Karpas-422 (cell line): ENCODE measurements around the gene OAS3. TPM values are rescaled to one million over a fixed set of nuclear protein-coding genes. Genes with fewer than 3 reads are reported as not detected.
A peak's percentile ranks its signal among the peaks of the same experiment; 100 is the strongest.

Experiments
- DNase-seq: peaks from one replicate; pipeline ENCODE4 v3.0.0-alpha.2; 2015
- H2AFZ ChIP-seq: fragments of 200-600 bp; sonication (generic); 2 replicates; pipeline ENCODE4 v1.6.1; 2014; ENCODE audit warnings: antibody characterized with exemption, low read length, mixed read lengths
- H3K27ac ChIP-seq: fragments of 200-600 bp; sonication (generic); 2 replicates; pipeline ENCODE4 v1.5.1; 2014; ENCODE audit warnings: mild to moderate bottlenecking, low read length, moderate library complexity
- H3K27me3 ChIP-seq: fragments of 200-600 bp; sonication (generic); 2 replicates; pipeline ENCODE4 v1.6.1; 2014; ENCODE audit warnings: low read length, mixed read lengths
- H3K36me3 ChIP-seq: fragments of 200-600 bp; sonication (generic); 2 replicates; pipeline ENCODE4 v1.6.1; 2014; ENCODE audit warnings: low read length, mixed read lengths; ENCODE audit not compliant: insufficient read depth
- H3K4me1 ChIP-seq: fragments of 200-600 bp; sonication (generic); 2 replicates; pipeline ENCODE4 v1.6.1; 2014; ENCODE audit warnings: mild to moderate bottlenecking, low read length, mixed read lengths
- H3K4me2 ChIP-seq: fragments of 200-600 bp; sonication (generic); 2 replicates; pipeline ENCODE4 v1.6.1; 2014; ENCODE audit warnings: low read length, low read depth, mild to moderate bottlenecking; ENCODE audit not compliant: poor library complexity, severe bottlenecking
- H3K4me3 ChIP-seq: fragments of 200-600 bp; sonication (generic); 2 replicates; pipeline ENCODE4 v1.5.1; 2014; ENCODE audit warnings: mild to moderate bottlenecking, antibody characterized with exemption, low read length, mixed read lengths
- H3K79me2 ChIP-seq: fragments of 200-600 bp; sonication (generic); 2 replicates; pipeline ENCODE4 v1.6.1; 2014; ENCODE audit warnings: mild to moderate bottlenecking, low read length, mixed read lengths
- H3K9ac ChIP-seq: fragments of 200-600 bp; sonication (generic); 2 replicates; pipeline ENCODE4 v1.6.0; 2014; ENCODE audit warnings: low read length
- H3K9me2 ChIP-seq: fragments of 200-600 bp; sonication (generic), shearing (Covaris generic); replicated peaks from 2 replicates; pipeline ENCODE4 v1.6.0; 2014; ENCODE audit warnings: mild to moderate bottlenecking, low read length, moderate library complexity; ENCODE audit not compliant: insufficient read depth
- H3K9me3 ChIP-seq: fragments of 300-700, 200-600 bp; sonication (generic); 2 replicates; pipeline ENCODE4 v1.6.1; 2014; ENCODE audit warnings: low read length, mixed read lengths
- H4K20me1 ChIP-seq: fragments of 200-600 bp; sonication (generic); 2 replicates; pipeline ENCODE4 v1.6.1; 2014; ENCODE audit warnings: mild to moderate bottlenecking, antibody characterized with exemption, low read length, low read depth; ENCODE audit not compliant: insufficient read depth
- total RNA-seq: library from RNA; depleted of rRNA; stranded (reverse); fragments of >200 nt; shearing (Covaris generic); gene quantifications from 2 replicates; pipeline ENCODE4 v1.2.3, GENCODE V29; 2014; ENCODE audit warnings: low replicate concordance; rRNA removed

Gene OAS3, protein sequence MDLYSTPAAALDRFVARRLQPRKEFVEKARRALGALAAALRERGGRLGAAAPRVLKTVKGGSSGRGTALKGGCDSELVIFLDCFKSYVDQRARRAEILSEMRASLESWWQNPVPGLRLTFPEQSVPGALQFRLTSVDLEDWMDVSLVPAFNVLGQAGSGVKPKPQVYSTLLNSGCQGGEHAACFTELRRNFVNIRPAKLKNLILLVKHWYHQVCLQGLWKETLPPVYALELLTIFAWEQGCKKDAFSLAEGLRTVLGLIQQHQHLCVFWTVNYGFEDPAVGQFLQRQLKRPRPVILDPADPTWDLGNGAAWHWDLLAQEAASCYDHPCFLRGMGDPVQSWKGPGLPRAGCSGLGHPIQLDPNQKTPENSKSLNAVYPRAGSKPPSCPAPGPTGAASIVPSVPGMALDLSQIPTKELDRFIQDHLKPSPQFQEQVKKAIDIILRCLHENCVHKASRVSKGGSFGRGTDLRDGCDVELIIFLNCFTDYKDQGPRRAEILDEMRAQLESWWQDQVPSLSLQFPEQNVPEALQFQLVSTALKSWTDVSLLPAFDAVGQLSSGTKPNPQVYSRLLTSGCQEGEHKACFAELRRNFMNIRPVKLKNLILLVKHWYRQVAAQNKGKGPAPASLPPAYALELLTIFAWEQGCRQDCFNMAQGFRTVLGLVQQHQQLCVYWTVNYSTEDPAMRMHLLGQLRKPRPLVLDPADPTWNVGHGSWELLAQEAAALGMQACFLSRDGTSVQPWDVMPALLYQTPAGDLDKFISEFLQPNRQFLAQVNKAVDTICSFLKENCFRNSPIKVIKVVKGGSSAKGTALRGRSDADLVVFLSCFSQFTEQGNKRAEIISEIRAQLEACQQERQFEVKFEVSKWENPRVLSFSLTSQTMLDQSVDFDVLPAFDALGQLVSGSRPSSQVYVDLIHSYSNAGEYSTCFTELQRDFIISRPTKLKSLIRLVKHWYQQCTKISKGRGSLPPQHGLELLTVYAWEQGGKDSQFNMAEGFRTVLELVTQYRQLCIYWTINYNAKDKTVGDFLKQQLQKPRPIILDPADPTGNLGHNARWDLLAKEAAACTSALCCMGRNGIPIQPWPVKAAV
- 6.3 and 7.9 TPM in 2 replicates for total RNA-seq

DNA sequence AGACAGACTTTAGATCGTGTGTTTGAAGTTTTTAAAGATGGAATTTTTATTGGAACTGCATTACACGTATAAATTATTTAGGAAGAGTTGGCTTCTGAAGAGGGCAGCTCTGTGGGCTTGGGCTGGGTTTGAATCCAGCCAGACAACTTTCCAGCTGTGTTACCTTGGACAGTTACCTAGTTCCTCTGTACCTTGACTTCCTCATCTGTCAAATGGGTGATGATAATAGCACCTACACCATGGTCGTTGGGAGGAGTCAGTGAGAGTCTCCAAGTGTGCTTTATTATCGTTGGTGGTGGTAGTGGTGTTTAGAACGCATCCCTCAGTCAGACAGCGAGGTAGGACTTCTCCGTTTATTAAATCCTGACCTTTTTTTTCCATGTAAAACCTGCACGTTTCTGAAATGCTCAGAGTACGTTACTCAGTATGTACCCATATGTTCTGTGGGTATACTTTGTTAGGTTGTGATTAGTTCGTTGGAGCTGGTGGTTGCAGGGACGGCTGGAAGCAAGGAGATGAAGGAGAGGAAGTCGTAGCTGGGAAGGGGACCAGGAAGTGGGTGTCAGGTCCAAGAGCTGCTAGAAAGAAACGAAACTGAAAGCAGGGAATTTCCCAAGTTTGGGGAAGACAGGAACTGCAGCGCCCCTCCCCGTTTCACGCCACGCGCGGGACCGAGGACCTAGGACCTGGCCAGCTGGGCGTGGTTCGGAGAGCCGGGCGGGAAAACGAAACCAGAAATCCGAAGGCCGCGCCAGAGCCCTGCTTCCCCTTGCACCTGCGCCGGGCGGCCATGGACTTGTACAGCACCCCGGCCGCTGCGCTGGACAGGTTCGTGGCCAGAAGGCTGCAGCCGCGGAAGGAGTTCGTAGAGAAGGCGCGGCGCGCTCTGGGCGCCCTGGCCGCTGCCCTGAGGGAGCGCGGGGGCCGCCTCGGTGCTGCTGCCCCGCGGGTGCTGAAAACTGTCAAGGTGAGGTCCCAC lies at the start of gene OAS3:
TSS of gene OAS3 (plus strand) at position 734 of the 979 bp plus-strand sequence. CDS start at position 791, 57 bp downstream.
- no peaks in the 10 kb centered on the region for H3K9me2 ChIP-seq
- H3K27me3 ChIP-seq, result no peaks in the 10 kb centered on the region
- H3K36me3 ChIP-seq, result no peaks in the 10 kb centered on the region
- H2AFZ ChIP-seq, result peak within 1 kb of the TSS; percentile 77
- H3K4me3 ChIP-seq, result peak within 1 kb of the TSS; percentile 70
- H3K4me1 ChIP-seq, result peaks cover 26% of the 10 kb centered on the region
- H3K27ac ChIP-seq, result peak within 1 kb of the TSS; percentile 72; the same call in 1 of the 2 replicates
- DNase-seq, result peak; percentile 59
- no peaks in the 10 kb centered on the region for H3K9me3 ChIP-seq
- H3K9ac ChIP-seq, result peak within 1 kb of the TSS; percentile 67
- peak within 1 kb of the TSS; percentile 97 for H3K4me2 ChIP-seq
- no peaks in the 10 kb centered on the region for H4K20me1 ChIP-seq
- H3K79me2 ChIP-seq, result no peaks in the 10 kb centered on the region

DNA sequence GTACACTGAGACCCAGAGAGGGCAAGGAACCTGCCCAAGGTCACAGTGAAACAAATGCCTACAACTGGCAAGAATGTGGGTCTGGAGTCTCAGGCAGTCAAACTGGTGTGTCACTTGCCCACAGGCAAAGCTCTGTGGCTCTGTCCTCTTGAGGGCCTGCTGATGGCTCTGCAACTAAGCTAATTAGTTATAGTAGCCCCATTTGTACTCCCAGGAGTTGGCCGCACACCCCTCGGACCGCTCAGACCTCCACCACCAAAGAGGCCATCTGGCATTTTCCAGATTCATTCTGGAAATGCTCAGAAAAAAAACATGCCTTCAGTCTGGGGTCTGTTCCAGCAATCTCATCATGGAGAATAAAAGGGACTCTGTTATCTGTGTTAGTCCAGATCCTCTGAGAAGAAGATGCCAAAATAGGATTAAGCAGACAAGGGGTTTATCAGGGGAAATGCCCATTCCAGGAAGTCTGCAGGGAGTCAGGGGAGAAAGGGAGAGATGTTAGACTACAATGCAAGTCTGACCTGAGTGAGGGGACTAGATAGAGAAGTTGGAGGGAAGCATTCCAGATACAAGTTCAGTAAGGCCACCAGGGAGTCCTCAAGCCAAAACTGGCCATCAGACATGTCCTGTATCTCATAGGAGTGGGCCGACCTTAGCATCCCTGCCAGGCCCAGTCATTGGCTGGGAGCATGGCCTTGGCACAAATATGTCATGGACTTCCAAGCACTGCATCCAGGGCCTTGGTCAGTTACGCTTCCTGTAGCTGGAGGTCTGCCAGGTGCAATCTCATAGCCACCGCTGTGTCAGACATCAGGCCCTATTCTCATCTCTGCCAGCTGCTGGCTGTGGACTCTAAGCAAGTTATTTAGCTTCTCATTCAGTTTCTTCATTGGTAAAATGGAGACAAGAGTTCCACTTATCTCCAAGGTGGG lies 46.9 kb upstream of the OAS3 start:
- H3K27ac ChIP-seq, result no peak overlapping the region
- H4K20me1 ChIP-seq, result no peaks in the 10 kb centered on the region
- H3K9me3 ChIP-seq, result no peaks in the 10 kb centered on the region
- no peaks in the 10 kb centered on the region for H3K36me3 ChIP-seq
- H3K27me3 ChIP-seq, result no peaks in the 10 kb centered on the region
- H3K9ac ChIP-seq, result no peak overlapping the region
- DNase-seq, result no peak
- H2AFZ ChIP-seq, result no peak overlapping the region
- no peaks in the 10 kb centered on the region for H3K9me2 ChIP-seq
- H3K4me1 ChIP-seq, result no peaks in the 10 kb centered on the region
- H3K4me3 ChIP-seq, result no peak overlapping the region
- no peaks in the 10 kb centered on the region for H3K79me2 ChIP-seq
- H3K4me2 ChIP-seq, result no peak overlapping the region

DNA sequence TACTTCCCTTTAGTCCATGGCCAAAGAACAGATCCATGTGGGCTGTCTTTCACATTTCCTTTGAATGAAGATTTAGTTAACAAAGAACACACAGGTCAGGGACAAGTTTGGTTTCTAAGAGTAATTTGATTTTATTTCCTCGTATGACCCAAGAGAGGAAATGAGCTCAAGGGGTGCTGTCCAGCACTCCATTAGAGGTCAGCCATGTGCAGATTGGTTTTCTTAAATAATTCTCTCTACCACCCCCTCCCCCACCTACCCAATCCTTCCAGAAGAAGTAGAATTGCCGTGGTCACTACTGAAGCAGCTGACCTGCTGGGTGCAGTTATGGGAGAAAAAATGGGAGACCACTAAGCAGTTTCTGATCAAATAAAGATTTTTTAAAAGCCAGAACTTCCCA lies 45.4 kb upstream of the OAS3 start:
- Histone ChIP-seq H3K4me3 (no peak overlapping the region), H3K9ac (no peak overlapping the region), H3K27ac (no peak overlapping the region), H3K4me1 (no peaks in the 10 kb centered on the region), H3K4me2 (no peak overlapping the region), H4K20me1 (no peaks in the 10 kb centered on the region), H3K79me2 (no peaks in the 10 kb centered on the region), H3K36me3 (no peaks in the 10 kb centered on the region), H3K27me3 (no peaks in the 10 kb centered on the region), H2AFZ (no peak overlapping the region), H3K9me2 (no peaks in the 10 kb centered on the region), H3K9me3 (no peaks in the 10 kb centered on the region)
- no peak for DNase-seq

DNA sequence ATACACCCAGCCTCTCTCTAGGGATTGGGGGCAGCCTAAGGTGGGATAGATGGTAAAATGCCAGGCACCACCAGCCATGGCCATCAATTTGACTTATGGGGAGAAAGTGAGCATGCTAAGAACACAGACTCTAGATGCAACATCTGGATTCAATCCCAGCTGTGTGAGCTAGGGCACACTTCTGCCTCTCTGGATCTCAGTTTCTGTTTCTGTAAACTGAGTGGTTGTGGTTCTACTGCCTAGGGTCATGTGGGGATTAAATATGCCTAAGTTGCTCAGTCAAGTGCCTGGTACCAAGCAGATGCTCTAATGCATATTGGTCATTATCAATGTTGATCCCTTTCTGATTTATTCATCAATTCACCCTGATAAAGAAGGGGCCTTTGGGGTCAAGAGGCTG lies 44.1 kb upstream of the OAS3 start:
- no peaks in the 10 kb centered on the region for H3K9me3 ChIP-seq
- H3K9me2 ChIP-seq, result no peaks in the 10 kb centered on the region
- H3K79me2 ChIP-seq, result no peaks in the 10 kb centered on the region
- no peaks in the 10 kb centered on the region for H3K36me3 ChIP-seq
- no peak overlapping the region for H3K27ac ChIP-seq
- DNase-seq, result no peak
- no peaks in the 10 kb centered on the region for H3K4me1 ChIP-seq
- H3K27me3 ChIP-seq, result no peaks in the 10 kb centered on the region
- no peak overlapping the region for H3K4me3 ChIP-seq
- no peak overlapping the region for H3K9ac ChIP-seq
- H3K4me2 ChIP-seq, result no peak overlapping the region
- no peaks in the 10 kb centered on the region for H4K20me1 ChIP-seq
- H2AFZ ChIP-seq, result no peak overlapping the region

DNA sequence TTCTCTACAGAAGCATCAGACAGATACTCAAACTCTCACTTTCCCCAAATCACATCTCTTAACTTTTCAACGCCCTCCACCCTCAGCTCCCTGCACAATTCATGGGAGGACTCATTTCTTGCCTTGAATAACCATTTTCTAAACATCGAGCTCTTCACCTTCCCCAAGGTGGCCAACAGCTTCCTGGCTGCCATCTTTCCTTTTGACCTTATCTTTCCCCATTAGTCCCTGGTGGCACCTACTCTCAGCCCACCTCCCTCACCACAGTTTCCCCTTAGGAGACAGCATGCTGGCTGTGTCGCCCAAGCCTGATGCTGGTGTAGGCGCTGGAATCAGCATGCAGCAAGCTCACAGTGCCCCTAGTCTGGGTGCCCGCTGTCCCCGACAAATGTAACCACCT lies 39.9 kb upstream of the OAS3 start:
- H3K4me3 ChIP-seq, result no peak overlapping the region
- no peak for DNase-seq

DNA sequence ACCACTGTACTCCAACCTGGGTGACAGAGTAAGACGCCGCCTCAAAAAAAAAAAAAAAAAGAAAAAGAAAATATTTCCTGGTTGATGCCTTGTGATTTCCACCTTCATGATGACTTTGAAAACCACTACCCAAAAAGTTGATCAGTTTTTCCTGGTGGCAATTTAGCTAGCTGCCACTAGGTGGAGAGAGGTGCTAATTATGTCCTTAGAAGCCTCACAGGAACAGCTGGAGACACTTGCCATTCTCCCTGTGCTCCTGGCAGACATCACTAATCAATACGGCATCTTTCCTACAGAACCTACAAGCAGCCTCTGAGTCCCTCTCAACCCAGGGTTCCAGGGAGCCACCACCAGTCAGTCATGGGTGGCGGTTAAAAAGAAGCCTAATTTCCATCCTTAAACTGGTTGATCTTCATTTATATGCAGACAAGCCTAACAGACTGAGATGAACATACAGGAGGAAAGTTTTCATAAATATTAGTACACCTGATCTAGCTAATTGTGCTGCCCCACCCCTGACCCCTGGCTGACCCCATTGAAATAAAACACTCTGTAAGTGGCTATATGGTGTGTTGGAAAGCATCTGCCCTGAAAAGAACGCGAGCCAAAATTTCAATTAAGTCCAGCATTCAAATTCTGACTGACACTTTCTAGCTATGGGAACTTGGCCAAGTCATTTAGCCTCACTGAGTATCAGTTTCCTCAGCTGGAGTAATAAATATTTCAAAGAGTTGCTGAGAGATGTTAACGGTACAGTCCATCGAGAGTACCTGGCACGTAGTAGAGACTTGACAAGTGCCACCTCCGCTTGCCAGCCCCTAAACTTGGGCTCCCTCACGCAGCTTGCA lies 37.8 kb upstream of the OAS3 start:
- DNase-seq, result peak; percentile 76
- Histone ChIP-seq H3K27me3 (no peaks in the 10 kb centered on the region), H3K27ac (no peak overlapping the region), H3K4me2 (no peak overlapping the region), H3K9me3 (no peaks in the 10 kb centered on the region), H3K9me2 (no peaks in the 10 kb centered on the region), H3K79me2 (no peaks in the 10 kb centered on the region), H3K4me1 (peaks cover 14% of the 10 kb centered on the region), H3K9ac (no peak overlapping the region), H3K36me3 (no peaks in the 10 kb centered on the region), H3K4me3 (no peak overlapping the region), H4K20me1 (no peaks in the 10 kb centered on the region), H2AFZ (no peak overlapping the region)

More for the DNA sequence above, 39.9 kb upstream of the OAS3 start:
- no peaks in the 10 kb centered on the region for H3K79me2 ChIP-seq
- no peaks in the 10 kb centered on the region for H3K9me3 ChIP-seq
- peaks cover 7% of the 10 kb centered on the region for H3K4me1 ChIP-seq
- no peak overlapping the region for H3K4me2 ChIP-seq
- no peak overlapping the region for H3K27ac ChIP-seq
- no peaks in the 10 kb centered on the region for H4K20me1 ChIP-seq
- H3K27me3 ChIP-seq, result no peaks in the 10 kb centered on the region
- no peak overlapping the region for H3K9ac ChIP-seq
- H3K9me2 ChIP-seq, result no peaks in the 10 kb centered on the region
- no peak overlapping the region for H2AFZ ChIP-seq
- no peaks in the 10 kb centered on the region for H3K36me3 ChIP-seq
